Stomach (tissue), 4 donors: ENCODE results near the gene FYN.

Experiments used
- EP300 ChIP-seq: sonication (generic); formaldehyde crosslinking; IDR thresholded peaks from one replicate; pipeline ENCODE4 v1.6.1; 2017; ENCODE audit warnings: antibody characterized with exemption
- POLR2A ChIP-seq, 4 donors: fragments of 450-650 bp; IDR thresholded peaks; one replicate each; pipeline ENCODE4 v1.6.1; 2016; ENCODE audit warnings: antibody characterized with exemption in 4 of 4, control low read depth in 2 of 4, mild to moderate bottlenecking in 1 of 4, moderate library complexity in 1 of 4
- TF ChIP-seq, protein P1 (sequence below), 7 experiments: fragments of 450-650 bp in 4 of 7; fragments of 200-600 bp in 3 of 7; sonication (generic) in 3 of 7; IDR thresholded peaks; one replicate each; pipeline ENCODE4 v1.5.1; 2016 to 2019; ENCODE audit warnings: antibody characterized with exemption in 7 of 7, control low read depth in 2 of 7, mild to moderate bottlenecking in 1 of 7

GRCh38 chr6:111688331-111688730, 184.9 kb downstream of the FYN start:
- TF ChIP-seq EP300 (no peak), POLR2A (IDR thresholded peaks at IDR 0.05) (no peak)
- TF ChIP-seq, protein P1, sequence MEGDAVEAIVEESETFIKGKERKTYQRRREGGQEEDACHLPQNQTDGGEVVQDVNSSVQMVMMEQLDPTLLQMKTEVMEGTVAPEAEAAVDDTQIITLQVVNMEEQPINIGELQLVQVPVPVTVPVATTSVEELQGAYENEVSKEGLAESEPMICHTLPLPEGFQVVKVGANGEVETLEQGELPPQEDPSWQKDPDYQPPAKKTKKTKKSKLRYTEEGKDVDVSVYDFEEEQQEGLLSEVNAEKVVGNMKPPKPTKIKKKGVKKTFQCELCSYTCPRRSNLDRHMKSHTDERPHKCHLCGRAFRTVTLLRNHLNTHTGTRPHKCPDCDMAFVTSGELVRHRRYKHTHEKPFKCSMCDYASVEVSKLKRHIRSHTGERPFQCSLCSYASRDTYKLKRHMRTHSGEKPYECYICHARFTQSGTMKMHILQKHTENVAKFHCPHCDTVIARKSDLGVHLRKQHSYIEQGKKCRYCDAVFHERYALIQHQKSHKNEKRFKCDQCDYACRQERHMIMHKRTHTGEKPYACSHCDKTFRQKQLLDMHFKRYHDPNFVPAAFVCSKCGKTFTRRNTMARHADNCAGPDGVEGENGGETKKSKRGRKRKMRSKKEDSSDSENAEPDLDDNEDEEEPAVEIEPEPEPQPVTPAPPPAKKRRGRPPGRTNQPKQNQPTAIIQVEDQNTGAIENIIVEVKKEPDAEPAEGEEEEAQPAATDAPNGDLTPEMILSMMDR (IDR thresholded peaks at IDR 0.05) = no peak
